Measurements from ENCODE around the gene AHRR.

AHRR gene

DNA sequence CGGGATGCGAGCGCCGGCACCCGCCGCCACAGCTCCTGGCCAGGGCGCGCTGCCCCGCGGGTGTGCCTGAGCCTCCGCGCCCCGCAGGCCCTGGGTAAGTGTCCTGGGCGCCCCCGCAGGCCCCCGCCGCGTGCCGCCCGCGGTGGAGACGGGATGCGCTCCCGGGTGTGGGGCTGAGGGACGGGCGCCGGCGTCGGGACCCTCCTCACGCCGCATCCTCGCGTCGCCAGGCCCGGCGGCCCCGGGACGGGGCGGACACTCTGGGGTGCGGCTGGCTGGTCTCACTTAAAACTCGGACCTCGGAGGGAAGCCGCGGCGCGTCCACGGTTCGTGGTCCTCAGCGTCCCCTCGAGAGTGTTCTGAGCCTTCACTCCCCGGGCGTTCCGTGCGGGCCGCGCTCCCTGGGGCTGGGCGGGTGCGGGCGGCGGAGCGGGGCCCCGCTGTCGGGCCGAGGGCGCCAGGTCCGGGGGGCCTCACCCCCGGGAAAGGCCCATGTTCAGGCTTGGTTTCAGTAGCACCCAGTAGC lies 275 bp downstream of the AHRR start:
- DNase-seq = no peak

DNA sequence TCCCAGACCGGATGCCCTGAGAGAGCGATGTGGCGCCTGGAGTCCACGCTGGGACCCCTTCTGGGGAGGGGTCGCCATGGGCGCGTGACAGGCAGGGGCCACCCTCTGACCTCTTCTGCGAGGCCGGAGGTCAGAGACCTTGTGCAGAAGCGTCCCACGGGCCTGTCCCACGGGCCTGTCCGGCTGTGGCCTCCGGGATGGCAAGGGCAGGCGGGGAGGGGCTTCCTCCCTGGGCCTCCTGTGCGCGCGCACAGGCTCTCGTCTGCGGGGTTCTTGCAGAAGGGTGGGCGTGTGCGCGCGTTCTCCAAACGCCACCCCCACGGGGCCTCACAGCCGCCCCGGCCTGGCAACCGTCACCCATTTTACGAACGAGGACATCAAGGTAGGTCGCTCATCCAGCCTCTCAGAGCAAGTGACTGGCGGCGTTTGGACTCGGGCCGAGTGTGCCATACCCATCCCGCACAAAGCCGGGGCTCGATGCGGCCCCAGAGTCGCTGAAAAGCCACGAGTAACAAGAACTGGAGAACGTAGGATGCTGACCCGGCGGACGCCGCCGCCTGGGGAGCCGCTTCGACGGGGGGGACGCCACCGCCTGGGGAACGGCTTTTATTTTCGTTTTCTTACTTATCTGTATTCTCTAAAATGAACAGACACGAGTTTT lies 897 bp downstream of the AHRR start:
- DNase-seq = peak; percentile 56

DNA sequence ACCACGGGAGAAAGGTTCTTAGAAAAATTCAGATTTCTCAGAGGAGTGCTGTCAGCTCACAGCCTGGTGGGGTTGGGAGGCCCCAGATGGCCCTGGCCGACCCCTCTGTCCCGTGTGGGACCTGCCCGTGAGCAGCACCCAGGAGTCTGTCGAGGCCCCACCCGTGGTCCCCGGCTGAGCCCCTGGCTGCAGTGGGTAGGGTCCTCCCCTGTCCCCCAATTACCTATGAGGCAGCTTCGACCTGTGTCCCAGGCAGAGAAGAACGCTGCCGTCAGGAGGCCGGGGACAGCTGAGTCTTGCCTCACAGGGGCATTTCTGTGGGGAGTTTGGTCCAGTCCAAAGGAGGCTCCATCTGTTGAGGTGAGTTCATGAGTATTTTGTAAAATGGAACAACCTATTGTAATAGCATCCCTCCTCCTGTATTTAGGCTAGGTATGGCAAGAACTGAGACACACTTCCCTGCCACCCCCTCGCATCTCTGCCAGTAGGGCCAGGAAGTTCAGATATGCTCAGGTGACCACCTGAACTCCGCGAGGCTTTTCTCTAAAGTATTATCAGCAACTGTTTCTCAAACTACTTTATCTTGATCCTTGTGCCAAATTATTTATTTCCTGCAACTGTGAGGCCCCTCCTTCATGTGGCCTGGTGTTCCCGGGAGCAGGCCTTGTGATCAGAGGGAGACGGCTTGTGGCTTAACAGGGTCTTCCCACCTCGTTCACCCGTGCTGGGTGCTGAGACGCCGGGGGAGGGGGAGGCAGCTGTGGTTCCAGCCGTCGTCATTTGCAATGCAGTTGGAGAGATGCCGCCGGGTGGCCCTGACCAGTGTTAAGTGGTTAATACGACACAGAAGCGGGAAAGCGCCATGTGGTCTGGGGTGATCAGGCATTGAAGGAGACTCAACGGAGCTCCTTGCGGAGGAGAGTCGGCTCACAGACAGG lies 1.7 kb downstream of the AHRR start:
- no peak for DNase-seq

- DNase-seq = no peak
Measured at GRCh38 chr5:324736-325612, 3.5 kb downstream of the AHRR start.

GRCh38 chr5:326109-326508 lies 4.6 kb downstream of the AHRR start:
- no peak for DNase-seq

GRCh38 chr5:329121-329735 lies 7.7 kb downstream of the AHRR start:
- DNase-seq = no peak

DNA sequence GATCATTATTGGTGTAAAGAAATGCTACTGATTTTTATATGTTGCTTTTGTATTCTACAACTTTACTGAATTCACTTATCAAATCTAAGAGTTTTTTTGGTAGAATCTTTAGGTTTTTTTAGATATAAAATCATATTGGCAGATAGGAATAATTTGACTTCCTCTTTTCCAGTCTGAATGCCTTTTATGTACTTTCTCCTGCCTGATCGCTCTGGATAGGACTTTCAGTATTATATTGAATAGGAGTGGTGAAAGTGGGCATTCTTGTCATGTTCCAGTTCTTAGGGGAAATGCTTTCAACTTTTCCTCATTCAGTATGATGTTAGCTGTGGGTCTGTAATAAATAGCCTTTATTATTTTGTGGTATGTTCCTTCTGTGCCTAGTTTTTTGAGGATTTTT lies 8.3 kb downstream of the AHRR start:
- no peak for DNase-seq

GRCh38 chr5:332843-333242 lies 11.3 kb downstream of the AHRR start:
- DNase-seq = peak; percentile 85

DNA sequence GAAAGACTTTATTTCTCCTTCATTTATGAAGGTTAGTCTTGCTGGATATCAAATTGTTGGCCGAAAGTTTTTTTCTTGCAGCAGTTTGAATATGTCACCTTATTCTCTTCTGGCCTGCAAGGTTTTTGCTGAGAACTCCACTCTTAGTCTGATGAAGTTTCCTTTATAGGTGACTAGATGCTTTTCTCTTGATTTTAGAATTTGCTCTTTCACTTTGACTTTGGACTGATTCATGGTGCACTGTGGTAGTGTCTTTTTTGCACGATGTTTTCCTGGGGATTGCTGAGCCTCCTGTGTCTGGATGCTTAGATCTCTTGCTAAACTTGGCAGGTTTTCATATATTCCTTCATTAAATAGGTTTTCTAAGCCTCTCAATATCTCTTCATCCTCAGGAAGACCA lies 12.4 kb downstream of the AHRR start:
- peak; percentile 78 for DNase-seq

- peak; percentile 68 for DNase-seq
Measured at GRCh38 chr5:334903-335739, 13.6 kb downstream of the AHRR start.

- DNase-seq = no peak
Measured at GRCh38 chr5:335740-336038, 14.2 kb downstream of the AHRR start.

- DNase-seq = no peak
Measured at GRCh38 chr5:337563-338130, 16.1 kb downstream of the AHRR start.

- no peak for DNase-seq
Measured at GRCh38 chr5:342501-343460, 21.3 kb downstream of the AHRR start.

DNA sequence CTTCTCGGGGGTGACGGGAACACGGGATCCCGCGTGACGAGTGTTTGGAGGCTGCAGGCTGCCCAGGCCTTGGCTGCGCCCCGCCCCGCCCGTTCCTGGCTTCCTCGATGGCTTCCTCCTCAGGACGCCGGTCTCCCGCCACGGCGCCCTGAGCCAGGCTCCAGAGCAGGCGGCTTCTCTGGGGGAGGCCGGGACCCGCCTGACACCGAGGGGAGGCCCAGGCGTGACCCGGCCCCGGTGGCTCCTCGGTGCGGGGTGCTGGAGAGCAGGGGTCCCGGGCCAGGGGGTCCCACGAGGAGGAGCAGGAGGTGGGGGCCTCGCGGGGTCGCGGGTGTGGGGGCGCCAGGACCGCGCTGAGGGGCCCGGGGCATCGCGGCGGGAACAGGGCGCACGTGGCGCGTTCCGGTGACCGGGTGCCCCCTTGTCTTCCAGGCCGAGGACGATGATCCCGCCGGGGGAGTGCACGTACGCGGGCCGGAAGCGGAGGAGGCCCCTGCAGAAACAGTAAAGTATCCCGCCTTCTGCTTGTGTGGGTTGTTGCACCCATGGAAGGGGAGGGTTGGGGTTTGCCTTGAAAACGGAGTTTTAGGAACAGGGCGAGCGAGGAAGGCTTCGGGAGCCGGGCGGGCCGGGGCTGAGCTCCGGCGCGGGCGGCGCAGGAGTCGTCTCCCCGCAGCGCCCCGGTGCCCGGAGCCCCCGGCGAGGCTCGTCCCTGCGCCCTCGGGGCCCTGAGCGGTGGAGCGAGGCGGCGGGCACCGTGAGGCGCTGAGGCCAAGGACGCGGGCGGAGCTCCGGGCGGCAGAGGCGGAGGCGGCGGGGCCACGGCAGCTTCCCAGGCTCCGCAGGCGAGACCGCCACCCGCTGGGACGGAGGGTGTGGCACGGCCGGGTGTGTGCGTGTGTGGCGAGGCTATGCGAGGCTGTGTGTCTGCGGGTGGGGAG lies 22.2 kb downstream of the AHRR start:
- DNase-seq = peak; percentile 65

GRCh38 chr5:344668-345067 lies 23.2 kb downstream of the AHRR start:
- no peak for DNase-seq

- DNase-seq = no peak
Measured at GRCh38 chr5:345404-346195, 24.1 kb downstream of the AHRR start.

DNA sequence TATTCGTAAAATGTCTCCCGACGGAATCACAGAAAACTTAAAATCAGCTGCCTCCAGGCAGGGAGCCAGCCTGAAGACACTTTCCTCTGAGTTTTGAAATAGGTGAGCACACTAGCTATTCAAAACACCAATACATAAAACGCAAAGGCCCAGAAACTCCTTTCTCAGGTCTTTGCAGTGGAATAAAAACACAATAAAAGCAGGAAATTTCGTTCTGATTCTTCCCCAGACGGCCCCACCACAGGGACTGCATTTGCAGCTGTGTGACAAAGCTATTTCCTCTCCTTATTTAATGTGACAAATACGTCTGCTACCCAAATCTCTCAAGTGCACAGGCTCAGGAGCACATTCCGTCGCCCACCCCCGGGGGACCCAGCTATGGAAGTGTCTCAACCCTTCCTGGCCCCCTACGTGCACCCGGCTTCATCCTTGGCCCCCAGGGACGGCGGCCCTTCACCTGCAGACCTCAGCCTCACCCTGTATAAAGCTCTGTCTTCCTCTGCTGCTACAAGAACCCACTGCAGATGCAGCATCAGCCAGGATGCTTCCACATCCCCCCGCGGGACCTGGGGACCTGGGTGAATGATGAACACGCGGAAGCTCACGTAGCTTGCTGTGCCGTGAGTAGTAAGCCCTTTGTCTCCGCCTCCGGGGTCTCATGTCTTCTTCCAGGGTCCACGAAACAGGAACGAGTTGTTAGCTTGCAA lies 24.9 kb downstream of the AHRR start:
- DNase-seq = peak; percentile 69
